ENCODE results near the gene PEG3.
"Not testable (repeated sequence)": the region's sequence is repeated elsewhere in the genome, so short reads cannot be mapped to it uniquely, and the experiment has no call there.

PEG3 gene

DNA sequence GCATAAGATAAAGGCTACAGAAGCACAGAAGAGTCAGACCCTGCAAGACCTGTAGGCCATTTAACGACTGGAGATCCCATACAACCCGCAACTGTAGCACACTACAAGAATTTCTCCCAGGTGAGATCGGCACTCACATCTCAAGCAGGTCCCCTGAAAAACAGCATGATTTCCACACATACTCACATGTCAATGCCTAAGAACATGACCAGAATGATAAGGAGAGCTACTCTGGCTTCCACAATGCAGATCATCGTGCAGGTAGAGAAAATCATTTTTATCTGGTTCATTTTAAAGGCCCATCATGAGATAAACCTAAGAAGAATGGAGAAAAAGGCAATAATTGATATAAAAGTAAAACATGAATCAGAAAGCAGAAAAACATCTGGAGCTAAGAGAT is 17.5 kb upstream of the PEG3 start:
- no peak for ATAC-seq
- Mint-ChIP-seq H3K36me3 (no peaks in the 10 kb centered on the region), H3K9me3 (peaks cover 7% of the 10 kb centered on the region), H3K4me1 (no peaks in the 10 kb centered on the region), H3K27me3 (no peaks in the 10 kb centered on the region), H3K27ac (no peak overlapping the region), H3K4me3 (no peak overlapping the region)

DNA sequence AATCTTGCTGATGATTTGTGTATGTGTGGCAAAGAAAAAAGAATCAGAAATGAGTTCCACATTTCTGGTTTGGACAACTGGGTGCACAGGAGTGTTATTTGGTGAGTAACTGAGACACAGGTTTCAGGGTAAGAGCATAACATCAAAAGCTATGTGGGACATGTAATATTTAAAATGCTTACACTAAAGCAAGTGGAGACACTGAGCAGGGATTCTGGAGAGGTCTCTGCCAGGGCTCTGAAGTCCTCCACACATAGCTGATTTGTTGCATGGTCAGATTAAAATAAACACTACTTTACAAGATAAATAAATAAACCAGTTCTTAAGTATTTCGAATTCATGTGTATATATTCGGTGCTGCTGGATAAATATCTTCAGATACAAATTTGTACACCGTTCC is 16.3 kb upstream of the PEG3 start:
- Mint-ChIP-seq H3K9me3 (peaks cover 12% of the 10 kb centered on the region), H3K27ac (no peak overlapping the region), H3K27me3 (no peaks in the 10 kb centered on the region), H3K4me1 (no peaks in the 10 kb centered on the region), H3K36me3 (no peaks in the 10 kb centered on the region), H3K4me3 (no peak overlapping the region)
- no peak for ATAC-seq

- peaks cover 11% of the 10 kb centered on the region for H3K9me3 Mint-ChIP-seq
- not testable (repeated sequence) for H3K36me3 Mint-ChIP-seq, H3K27me3 Mint-ChIP-seq, H3K4me3 Mint-ChIP-seq, H3K27ac Mint-ChIP-seq, ATAC-seq, H3K4me1 Mint-ChIP-seq
Observed at GRCh38 chr19:56852361-56852760, 11.8 kb upstream of the PEG3 start.

DNA sequence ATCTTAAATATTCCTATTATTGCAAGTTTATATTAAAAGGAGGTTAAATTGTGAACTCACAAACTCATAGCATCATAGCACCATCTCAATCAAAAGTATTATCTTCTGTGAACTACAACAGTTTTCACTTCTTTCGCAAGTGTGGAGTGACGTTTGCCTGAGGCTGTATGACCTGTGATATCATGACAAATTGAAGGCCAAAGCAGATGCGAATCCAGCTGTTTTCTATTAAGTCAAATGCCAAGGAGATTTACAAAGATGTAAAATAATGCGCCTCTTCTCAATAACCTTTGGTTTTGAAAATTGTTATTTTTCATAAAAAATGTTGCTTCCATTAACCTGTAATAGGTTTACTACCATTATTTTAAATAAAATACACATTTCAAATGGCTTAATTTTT is 7.6 kb upstream of the PEG3 start:
- no peak for ATAC-seq
- no peaks in the 10 kb centered on the region for H3K27me3 Mint-ChIP-seq
- no peaks in the 10 kb centered on the region for H3K36me3 Mint-ChIP-seq
- no peak overlapping the region for H3K4me3 Mint-ChIP-seq
- no peak overlapping the region for H3K27ac Mint-ChIP-seq
- peaks cover 13% of the 10 kb centered on the region for H3K9me3 Mint-ChIP-seq
- H3K4me1 Mint-ChIP-seq = no peaks in the 10 kb centered on the region

- Mint-ChIP-seq H3K4me3 (no peak overlapping the region), H3K4me1 (no peaks in the 10 kb centered on the region), H3K9me3 (peaks cover 17% of the 10 kb centered on the region), H3K36me3 (no peaks in the 10 kb centered on the region), H3K27ac (no peak overlapping the region), H3K27me3 (peaks cover 6% of the 10 kb centered on the region)
- no peak for ATAC-seq
Observed at GRCh38 chr19:56842412-56842811, 1.9 kb upstream of the PEG3 start.

- no peak overlapping the region for H3K27ac Mint-ChIP-seq
- no peaks in the 10 kb centered on the region for H3K36me3 Mint-ChIP-seq
- H3K9me3 Mint-ChIP-seq = peaks cover 17% of the 10 kb centered on the region
- no peak overlapping the region for H3K4me3 Mint-ChIP-seq
- ATAC-seq = no peak
- no peaks in the 10 kb centered on the region for H3K4me1 Mint-ChIP-seq
- H3K27me3 Mint-ChIP-seq = peaks cover 9% of the 10 kb centered on the region
Observed at GRCh38 chr19:56841193-56841543, 642 bp upstream of the PEG3 start.

DNA sequence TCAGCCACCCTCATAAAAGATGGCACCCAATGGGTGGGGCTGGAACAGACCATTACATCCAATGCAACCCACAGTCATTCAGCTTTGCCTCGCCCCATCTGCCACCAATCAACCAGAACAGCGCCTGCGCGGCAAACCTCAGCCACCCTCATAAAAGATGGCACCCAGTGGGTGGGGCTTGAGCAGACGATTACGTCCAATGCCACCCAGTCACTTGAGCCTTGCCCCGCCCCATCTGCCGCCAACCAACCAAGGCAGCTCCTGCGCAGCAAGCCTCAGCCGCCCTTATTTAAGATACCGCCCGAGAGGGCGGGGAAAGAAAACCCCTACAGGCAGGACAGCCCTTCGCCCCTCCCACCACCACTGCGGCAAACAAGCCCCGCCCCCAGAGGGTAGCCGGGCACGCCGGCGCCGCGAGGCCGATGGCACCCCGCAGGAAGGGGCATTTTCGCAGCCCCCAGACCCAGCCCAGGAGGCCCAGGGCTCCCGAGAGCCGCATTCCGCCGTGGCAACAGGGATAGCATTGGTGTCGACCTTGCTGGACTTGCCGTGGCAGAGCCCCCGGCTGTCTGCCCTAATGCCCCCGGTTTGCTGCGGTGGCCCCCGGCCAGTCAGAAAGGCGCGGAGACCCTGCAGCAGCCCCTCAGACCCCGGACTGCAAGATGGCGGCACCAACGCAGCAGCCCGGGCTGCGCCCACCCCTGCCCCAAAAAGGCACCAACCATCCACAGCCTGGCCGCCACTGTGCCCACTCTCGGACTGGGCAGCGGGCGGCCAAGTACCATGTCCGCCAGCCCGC is 675 bp downstream of the PEG3 start:
- H3K9me3 Mint-ChIP-seq = peaks cover 23% of the 10 kb centered on the region
- no peaks in the 10 kb centered on the region for H3K36me3 Mint-ChIP-seq
- no peak for ATAC-seq
- no peak overlapping the region for H3K27ac Mint-ChIP-seq
- H3K4me1 Mint-ChIP-seq = no peaks in the 10 kb centered on the region
- peaks cover 9% of the 10 kb centered on the region for H3K27me3 Mint-ChIP-seq
- H3K4me3 Mint-ChIP-seq = no peak overlapping the region

DNA sequence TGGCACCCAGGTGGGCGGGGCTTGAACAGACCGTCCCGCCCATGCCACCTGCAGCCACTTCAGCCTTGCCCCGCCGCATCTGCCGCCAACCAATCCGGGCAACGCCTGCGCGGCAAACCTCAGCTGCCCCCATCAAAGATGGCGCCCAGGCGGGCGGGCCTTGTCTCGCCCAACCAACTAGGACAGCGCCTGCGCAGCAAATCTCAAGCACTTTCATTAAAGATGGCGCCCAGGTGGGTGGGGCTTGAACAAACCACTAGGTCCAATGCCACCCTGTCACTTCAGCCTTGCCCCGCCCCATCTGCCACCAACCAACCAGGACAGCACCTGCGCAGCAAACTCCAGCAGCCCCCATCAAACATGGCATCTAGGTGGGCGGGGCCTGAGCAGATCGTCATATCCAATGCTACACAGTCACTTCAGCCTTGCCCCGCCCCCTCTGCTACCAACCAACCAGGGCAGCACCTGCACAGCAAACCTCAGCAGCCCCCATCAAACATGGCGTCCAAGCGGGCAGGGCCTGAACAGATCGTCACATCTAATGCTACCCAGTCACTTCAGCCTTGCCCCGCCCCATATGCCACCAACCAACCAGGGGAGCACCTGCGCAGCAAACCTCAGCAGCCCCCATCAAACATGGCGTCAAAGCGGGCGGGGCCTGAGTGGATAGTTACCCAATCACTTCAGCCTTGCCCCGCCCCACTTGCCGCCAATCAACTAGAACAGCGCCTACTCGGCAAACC is 1.4 kb downstream of the PEG3 start:
- H3K36me3 Mint-ChIP-seq = no peaks in the 10 kb centered on the region
- no peaks in the 10 kb centered on the region for H3K4me1 Mint-ChIP-seq
- H3K27me3 Mint-ChIP-seq = peaks cover 9% of the 10 kb centered on the region
- no peak for ATAC-seq
- H3K27ac Mint-ChIP-seq = no peak overlapping the region
- H3K9me3 Mint-ChIP-seq = peaks cover 28% of the 10 kb centered on the region
- no peak overlapping the region for H3K4me3 Mint-ChIP-seq

- H3K27ac Mint-ChIP-seq = no peak overlapping the region
- ATAC-seq = no peak
Observed at GRCh38 chr19:56838024-56838908, 2.3 kb downstream of the PEG3 start.

GRCh38 chr19:56837492-56838023 is 3.0 kb downstream of the PEG3 start:
- no peak overlapping the region for H3K4me3 Mint-ChIP-seq
- no peak for ATAC-seq
- peaks cover 9% of the 10 kb centered on the region for H3K27me3 Mint-ChIP-seq
- H3K36me3 Mint-ChIP-seq = no peaks in the 10 kb centered on the region
- no peaks in the 10 kb centered on the region for H3K4me1 Mint-ChIP-seq
- peaks cover 30% of the 10 kb centered on the region for H3K9me3 Mint-ChIP-seq
- H3K27ac Mint-ChIP-seq = no peak overlapping the region

More at GRCh38 chr19:56838024-56838908, 2.3 kb downstream of the PEG3 start:
- Mint-ChIP-seq H3K9me3 (peaks cover 29% of the 10 kb centered on the region), H3K4me3 (no peak overlapping the region), H3K27me3 (peaks cover 9% of the 10 kb centered on the region), H3K36me3 (no peaks in the 10 kb centered on the region), H3K4me1 (no peaks in the 10 kb centered on the region)

DNA sequence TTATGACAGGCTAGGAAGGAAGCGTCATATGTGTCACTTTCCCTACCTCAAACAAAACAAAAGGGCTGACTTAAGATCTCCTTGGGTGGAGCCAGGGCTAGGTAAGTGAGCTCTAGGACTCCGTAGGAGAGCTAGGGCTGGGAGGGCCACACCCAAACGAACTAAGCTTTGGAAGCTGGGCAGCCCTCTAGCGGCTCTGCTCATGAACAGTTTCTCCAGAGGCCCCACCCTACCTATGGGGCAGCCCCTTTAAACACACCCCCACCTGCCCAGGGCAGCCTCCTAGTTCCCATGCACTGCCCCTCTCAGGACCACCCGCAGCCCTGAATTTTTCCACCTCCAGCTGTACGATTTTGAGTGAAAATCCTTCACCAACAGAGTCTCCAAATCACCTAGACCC is 3.5 kb downstream of the PEG3 start:
- no peak for ATAC-seq
- H3K4me1 Mint-ChIP-seq = no peaks in the 10 kb centered on the region
- H3K27me3 Mint-ChIP-seq = peaks cover 9% of the 10 kb centered on the region
- peaks cover 33% of the 10 kb centered on the region for H3K9me3 Mint-ChIP-seq
- H3K4me3 Mint-ChIP-seq = no peak overlapping the region
- no peaks in the 10 kb centered on the region for H3K36me3 Mint-ChIP-seq
- no peak overlapping the region for H3K27ac Mint-ChIP-seq

DNA sequence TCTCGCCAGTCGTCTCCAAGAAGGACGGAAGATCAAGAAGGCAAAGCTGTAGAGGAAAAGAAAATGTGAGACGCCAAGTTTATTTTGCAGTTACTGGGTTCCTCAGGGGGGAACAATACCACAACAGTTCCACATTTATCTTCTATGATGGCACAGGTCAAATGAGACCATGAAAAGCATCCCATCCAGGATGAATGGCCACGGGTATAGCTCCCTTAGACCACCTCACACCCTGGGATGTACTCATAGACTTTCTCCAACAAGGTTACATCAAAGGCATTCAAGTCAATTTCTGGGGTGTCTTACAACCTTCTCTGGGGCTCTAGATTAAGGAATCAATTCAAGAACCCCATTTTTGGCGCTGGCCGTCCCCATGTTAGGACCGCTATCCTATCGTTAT is 4.5 kb downstream of the PEG3 start:
- Mint-ChIP-seq H3K9me3 (peaks cover 30% of the 10 kb centered on the region), H3K36me3 (no peaks in the 10 kb centered on the region), H3K4me3 (no peak overlapping the region), H3K27me3 (peaks cover 9% of the 10 kb centered on the region), H3K4me1 (no peaks in the 10 kb centered on the region), H3K27ac (no peak overlapping the region)
- no peak for ATAC-seq

DNA sequence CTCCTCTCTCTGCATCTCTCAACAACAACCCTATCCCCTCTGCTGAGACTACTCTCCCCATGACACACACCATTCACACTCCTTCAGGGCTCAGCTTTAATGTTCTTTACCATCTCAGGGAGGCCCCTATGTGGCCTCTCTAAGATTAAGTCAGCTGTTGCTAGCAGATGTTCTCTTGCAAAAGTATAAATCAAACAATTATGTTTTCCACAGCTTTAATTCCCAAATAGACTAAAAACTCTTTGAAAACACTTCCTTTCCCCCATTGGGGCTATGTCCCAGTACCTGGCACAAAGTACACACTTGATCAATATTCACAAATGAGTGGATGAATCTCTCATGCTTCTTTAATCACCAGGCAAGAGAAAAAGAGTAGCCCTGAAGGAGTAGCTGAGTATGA is 5.1 kb downstream of the PEG3 start:
- no peaks in the 10 kb centered on the region for H3K36me3 Mint-ChIP-seq
- ATAC-seq = no peak
- H3K27ac Mint-ChIP-seq = no peak overlapping the region
- peaks cover 9% of the 10 kb centered on the region for H3K27me3 Mint-ChIP-seq
- peaks cover 27% of the 10 kb centered on the region for H3K9me3 Mint-ChIP-seq
- H3K4me3 Mint-ChIP-seq = no peak overlapping the region
- no peaks in the 10 kb centered on the region for H3K4me1 Mint-ChIP-seq

DNA sequence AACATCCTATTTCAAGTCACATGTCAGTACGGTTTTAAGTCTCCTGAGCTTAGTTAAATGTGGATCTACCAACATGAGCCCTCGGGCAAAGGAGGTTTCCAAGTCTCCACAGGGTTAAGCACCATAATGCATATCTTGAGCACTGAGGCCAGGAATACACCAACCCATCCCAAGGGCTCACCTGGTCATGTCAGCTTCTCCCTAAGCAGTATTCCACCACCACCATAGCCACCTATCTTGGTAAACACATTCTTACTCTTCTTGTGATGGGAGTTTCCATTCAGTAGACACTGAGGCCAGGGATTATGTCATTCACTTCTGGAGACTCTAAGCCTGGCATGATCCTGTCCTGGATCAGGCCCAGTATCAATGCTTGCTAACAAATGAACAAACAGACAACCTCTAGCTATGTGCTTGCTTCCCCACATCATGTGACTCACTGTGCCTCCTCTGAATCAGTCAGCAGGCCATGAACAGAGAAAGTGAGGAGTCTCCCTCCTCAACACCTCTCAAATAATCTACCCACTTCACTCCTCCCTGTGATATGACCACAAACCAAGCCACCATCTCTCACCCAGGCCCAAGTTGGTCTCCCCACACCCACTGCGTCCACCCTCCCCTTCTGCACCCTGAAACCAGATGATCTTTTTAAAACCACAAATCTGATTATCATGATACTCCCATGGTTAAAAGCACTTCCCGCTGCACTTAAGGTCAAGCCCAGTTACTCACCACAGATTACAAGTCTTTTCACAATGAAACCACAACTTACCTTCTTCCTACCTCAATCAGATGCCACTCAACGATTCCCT is 5.8 kb downstream of the PEG3 start:
- H3K9me3 Mint-ChIP-seq = peaks cover 27% of the 10 kb centered on the region
- no peaks in the 10 kb centered on the region for H3K36me3 Mint-ChIP-seq
- peaks cover 9% of the 10 kb centered on the region for H3K27me3 Mint-ChIP-seq
- no peaks in the 10 kb centered on the region for H3K4me1 Mint-ChIP-seq
- no peak for ATAC-seq
- no peak overlapping the region for H3K4me3 Mint-ChIP-seq
- H3K27ac Mint-ChIP-seq = no peak overlapping the region
